ENCODE measurements around the gene HSD17B7. TPM values are rescaled to one million over a fixed set of nuclear protein-coding genes. Genes with fewer than 3 reads are reported as not detected.
"Not testable (repeated sequence)": the region's sequence is repeated elsewhere in the genome, so short reads cannot be mapped to it uniquely, and the experiment has no call there.

The HSD17B7 gene
- total and polyA plus RNA-seq, 11 donors, result 2.6 to 15.9 (median 4.0) TPM

DNA sequence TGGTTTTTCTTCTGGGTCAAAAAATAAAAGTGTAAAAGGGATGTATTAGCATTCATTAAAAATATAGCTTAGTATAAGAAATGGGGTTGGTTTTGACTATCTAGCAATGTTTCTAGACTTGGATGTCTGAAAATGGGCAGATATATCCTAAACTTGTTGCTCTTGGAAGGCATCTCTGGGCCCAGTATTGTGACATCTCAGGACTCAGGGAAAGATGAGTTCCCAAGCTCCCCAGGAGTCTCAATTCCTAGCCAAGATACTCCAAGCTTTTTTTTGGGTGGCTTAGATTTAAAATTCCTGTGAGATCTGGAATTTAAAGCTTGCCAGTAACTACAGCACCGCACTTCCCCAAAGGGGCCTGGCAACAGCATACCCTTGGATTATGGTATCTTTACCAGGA lies 11.5 kb upstream of the HSD17B7 start:
- Histone ChIP-seq H3K27me3 (no peaks in the 10 kb centered on the region), H3K27ac (no peak overlapping the region), H3K4me1 (no peaks in the 10 kb centered on the region), H3K36me3 (peaks cover 0 to 78% (median 24%) of the 10 kb centered on the region in 9 donors), H3K4me3 (no peak overlapping the region), H3K9me3 (no peaks in the 10 kb centered on the region)
- TF ChIP-seq CTCF (IDR thresholded peaks at IDR 0.05), result no peak
- no peak for TF ChIP-seq POLR2A (IDR thresholded peaks at IDR 0.05)
- no peak for DNase-seq
- intact Hi-C loops (cut with DNase I), result loop anchor here in 1 of 10 donors (10.0 kb wide), 1 partner anchor 164 kb away; no protein-coding TSS in a partner anchor
- WGBS, 4 donors, result 73 to 99% (median 84%) methylated on average over 1 of the region's 1 CpG
- ATAC-seq, result no peak

- intact Hi-C loops (cut with DNase I), result no loop called here
Measured at GRCh38 chr1:162782671-162783070, 7.8 kb upstream of the HSD17B7 start.

GRCh38 chr1:162784926-162785325 lies 5.6 kb upstream of the HSD17B7 start:
- H3K27ac ChIP-seq, ATAC-seq: not testable (repeated sequence)

More at GRCh38 chr1:162782671-162783070, 7.8 kb upstream of the HSD17B7 start:
- DNase-seq (no peak), ATAC-seq (no peak)
- Histone ChIP-seq H3K4me1 (no peaks in the 10 kb centered on the region), H3K9me3 (no peaks in the 10 kb centered on the region), H3K4me3 (no peak overlapping the region), H3K36me3 (peaks cover 0 to 45% (median 19%) of the 10 kb centered on the region in 9 donors), H3K27me3 (no peaks in the 10 kb centered on the region), H3K27ac (no peak overlapping the region)
- TF ChIP-seq CTCF (IDR thresholded peaks at IDR 0.05), result no peak
- TF ChIP-seq POLR2A (IDR thresholded peaks at IDR 0.05), result no peak

DNA sequence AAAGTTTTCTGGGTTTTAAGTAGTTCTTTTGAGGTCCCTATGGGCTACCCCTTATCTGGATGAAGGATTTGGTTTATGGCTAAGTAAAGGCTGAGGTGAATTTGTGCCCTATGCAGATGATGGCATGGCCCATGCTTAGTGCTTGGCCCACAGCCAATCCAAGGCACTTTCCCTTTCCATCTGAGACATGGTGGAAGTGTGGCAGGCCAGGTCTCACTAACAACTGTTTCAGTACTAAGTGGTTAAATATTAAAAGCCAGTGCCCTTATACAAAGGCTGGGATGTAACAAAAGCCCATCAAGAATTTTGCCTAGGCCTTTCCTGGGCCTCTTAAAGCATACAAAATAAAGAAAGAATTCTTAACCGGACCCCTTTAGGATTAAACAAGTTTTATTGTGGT lies 1.7 kb upstream of the HSD17B7 start:
- DNase-seq, result peak in 1 of 5 donors; percentile 33
- 95 to 100% (median 95%) methylated on average over 1 of the region's 1 CpG for WGBS, 4 donors
- H3K4me3 ChIP-seq; H3K4me1 ChIP-seq; H3K27me3 ChIP-seq; ATAC-seq; H3K9me3 ChIP-seq; intact Hi-C loops (cut with DNase I): not testable (repeated sequence)
- H3K36me3 ChIP-seq, result peaks cover 0 to 12% (median 4%) of the 10 kb centered on the region in 9 donors
- H3K27ac ChIP-seq, result peak overlapping the region in 1 of 12 donors; percentile 87

More at GRCh38 chr1:162784926-162785325, 5.6 kb upstream of the HSD17B7 start:
- 82 to 100% (median 92%) methylated on average over 1 of the region's 1 CpG for WGBS, 4 donors
- H3K4me3 ChIP-seq; DNase-seq; H3K27me3 ChIP-seq; H3K4me1 ChIP-seq; intact Hi-C loops (cut with DNase I); H3K9me3 ChIP-seq: not testable (repeated sequence)
- H3K36me3 ChIP-seq, result peaks cover 0 to 22% (median 19%) of the 10 kb centered on the region in 9 donors

- 0 to 2% (median 0%) methylated on average over 3 to 8 of the region's 8 CpGs for WGBS, 4 donors
- intact Hi-C loops (cut with DNase I); H3K9me3 ChIP-seq; H3K27me3 ChIP-seq; H3K4me1 ChIP-seq; DNase-seq: not testable (repeated sequence)
- peak in 2 of 4 donors; percentile 5 to 15 for ATAC-seq
- H3K36me3 ChIP-seq, result peaks cover 0 to 14% (median 4%) of the 10 kb centered on the region in 9 donors
- H3K27ac ChIP-seq, result peak overlapping the region in 10 of 12 donors; percentile 13 to 90 (median 63)
- H3K4me3 ChIP-seq, result peak overlapping the region; percentile 20 to 67 (median 56)
Measured at GRCh38 chr1:162790985-162791357, 469 bp downstream of the HSD17B7 start.

- intact Hi-C loops (cut with DNase I); H3K27me3 ChIP-seq; DNase-seq: not testable (repeated sequence)
Measured at GRCh38 chr1:162794284-162794683, 3.8 kb downstream of the HSD17B7 start.

DNA sequence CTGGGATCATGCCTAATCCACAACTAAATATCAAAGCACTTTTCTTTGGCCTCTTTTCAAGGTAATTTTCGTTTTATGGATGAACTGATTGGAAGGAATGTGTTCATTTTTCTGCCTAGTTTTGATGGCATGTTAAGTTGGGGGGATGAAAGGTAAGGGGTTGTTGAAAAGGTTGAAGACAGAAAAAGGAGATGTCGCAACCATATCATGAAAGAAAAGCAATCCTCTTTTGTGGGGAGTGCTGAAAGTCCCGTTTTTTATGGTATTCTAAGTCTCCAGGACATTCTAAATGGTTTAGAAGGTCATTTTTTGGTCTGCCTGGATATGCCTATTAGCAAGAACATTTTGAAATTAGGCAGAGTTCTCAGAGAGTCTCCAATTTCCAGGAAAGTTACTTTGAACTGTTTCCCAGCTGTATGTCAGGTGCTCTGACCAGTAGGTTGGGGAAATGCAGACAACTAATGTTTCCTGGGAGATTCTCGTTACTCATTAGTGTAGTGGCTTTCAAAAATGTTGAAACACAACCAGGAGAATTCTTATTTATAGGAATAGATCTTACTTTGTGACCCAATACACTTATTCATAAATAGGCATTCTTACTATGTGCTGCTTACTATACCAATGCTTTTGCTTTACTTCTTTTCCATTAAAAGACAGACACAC lies 6.2 kb downstream of the HSD17B7 start:
- intact Hi-C loops (cut with DNase I), result loop anchor here in 1 of 10 donors (5.0 kb wide), 1 partner anchor 174 kb away; no protein-coding TSS in a partner anchor

More at GRCh38 chr1:162794284-162794683, 3.8 kb downstream of the HSD17B7 start:
- 94 to 96% (median 95%) methylated on average over 1 of the region's 1 CpG for WGBS, 4 donors
- not testable (repeated sequence) for H3K4me1 ChIP-seq, H3K4me3 ChIP-seq, H3K9me3 ChIP-seq, ATAC-seq
- H3K36me3 ChIP-seq, result peaks cover 0 to 35% (median 16%) of the 10 kb centered on the region in 9 donors
- peak overlapping the region in 1 of 12 donors; percentile 31 for H3K27ac ChIP-seq

More for the DNA sequence above, 6.2 kb downstream of the HSD17B7 start:
- not testable (repeated sequence) for H3K27me3 ChIP-seq, H3K4me1 ChIP-seq, DNase-seq, ATAC-seq, H3K9me3 ChIP-seq, H3K4me3 ChIP-seq, H3K27ac ChIP-seq
- WGBS, 4 donors, result 65 to 87% (median 75%) methylated on average over 4 of the region's 4 CpGs
- peaks cover 0 to 56% (median 37%) of the 10 kb centered on the region in 9 donors for H3K36me3 ChIP-seq
